A549 (cell line): ENCODE data around the gene NDUFA5. TPM values are rescaled to one million over a fixed set of nuclear protein-coding genes. Genes with fewer than 3 reads are reported as not detected.

Experiments used
- ATAC-seq, 2 experiments: fragments of 200-7000 bp in 1 of 2; fragments of >200 bp in 1 of 2; cut with Nextera tagmentation in 1 of 2; cut with Tn5 transposase in 1 of 2; 3 replicates each; pipeline versions ENCODE4 v1.8.0 to v1.9.1; 2018 to 2020; ENCODE audit warnings: mild to moderate bottlenecking in 1 of 2, moderate library complexity in 1 of 2
- CTCF ChIA-PET: fragments of 300-600 bp; sonication (Branson Sonifier 250); formaldehyde crosslinking; extraction: SDS; loops from one replicate; lab custom pipeline; 2021; ENCODE audit warnings: antibody characterized with exemption, inconsistent platforms; lab: Yijun Ruan, JAX
- POLR2A ChIA-PET: fragments of 350-600 bp; formaldehyde crosslinking; extraction: SDS; loops from one replicate; lab custom pipeline; 2021; ENCODE audit warnings: antibody characterized with exemption, inconsistent platforms; lab: Yijun Ruan, JAX
- DNase-seq, 2 experiments: peaks; one replicate each; pipeline versions ENCODE4 v3.0.0 to v3.0.0-alpha.2; 2011 to 2016; ENCODE audit warnings: low read depth in 1 of 2, low spot score in 1 of 2
- FAIRE-seq: peaks from 2 replicates; lab custom pipeline; 2011; peaks lifted over from hg19 to GRCh38; lab: Jason Lieb, UNC
- H3K27ac ChIP-seq, 2 experiments: fragments of >200 bp; sonication (Bioruptor Twin); formaldehyde crosslinking; 3 replicates each; pipeline ENCODE4 v1.5.1; 2016 to 2017
- H3K4me1 ChIP-seq: fragments of >200 bp; sonication (Bioruptor Twin); formaldehyde crosslinking; 3 replicates; pipeline ENCODE4 v1.6.1; 2016
- H3K4me2 ChIP-seq: fragments of >200 bp; sonication (Bioruptor Twin); formaldehyde crosslinking; 3 replicates; pipeline ENCODE4 v1.6.1; 2016
- H3K4me3 ChIP-seq: fragments of >200 bp; sonication (Bioruptor Twin); formaldehyde crosslinking; 3 replicates; pipeline ENCODE4 v1.5.1; 2016
- H3K9me3 ChIP-seq: fragments of >200 bp; sonication (Bioruptor Twin); formaldehyde crosslinking; 3 replicates; pipeline ENCODE4 v1.6.1; 2016
- BHLHE40 ChIP-seq: IDR thresholded peaks from 2 replicates; pipeline ENCODE4 v1.6.1; 2012; ENCODE audit warnings: low read depth, low read length, inconsistent platforms
- CBX2 ChIP-seq: fragments of 200-600 bp; sonication (generic); IDR thresholded peaks from 2 replicates; pipeline ENCODE4 v1.6.1; 2016; ENCODE audit warnings: low read depth, mild to moderate bottlenecking, borderline replicate concordance
- CHD2 ChIP-seq: fragments of 150-350 bp; IDR thresholded peaks from 2 replicates; pipeline ENCODE4 v1.6.1; 2014; ENCODE audit warnings: low read length; ENCODE audit not compliant: partially characterized antibody
- EHMT2 ChIP-seq: fragments of 200-600 bp; sonication (generic); IDR thresholded peaks from 2 replicates; pipeline ENCODE4 v1.6.1; 2016; ENCODE audit warnings: antibody characterized with exemption, low read depth, mild to moderate bottlenecking, moderate library complexity
- ESRRA ChIP-seq: fragments of 150-350 bp; IDR thresholded peaks from 2 replicates; pipeline ENCODE4 v1.6.1; 2014; ENCODE audit warnings: mild to moderate bottlenecking, low read length, borderline replicate concordance
- FOSB ChIP-seq: fragments of 250-450 bp; sonication (Bioruptor Pico); IDR thresholded peaks from 2 replicates; pipeline ENCODE4 v1.5.0; 2020; ENCODE audit warnings: mild to moderate bottlenecking, moderate library complexity
- FOSL2 ChIP-seq, 2 experiments: fragments of 450-650 bp in 1 of 2; fragments of >200 bp in 1 of 2; sonication (Bioruptor Twin) in 1 of 2; formaldehyde crosslinking; IDR thresholded peaks; 2 replicates each; pipeline versions ENCODE4 v1.5.0 to v1.6.1; 2016 to 2020; ENCODE audit warnings: mild to moderate bottlenecking in 1 of 2, moderate library complexity in 1 of 2
- GATA3 ChIP-seq: IDR thresholded peaks from 2 replicates; pipeline ENCODE4 v1.6.1; 2012; ENCODE audit warnings: borderline replicate concordance
- HDAC2 ChIP-seq: fragments of 200-600 bp; sonication (generic); IDR thresholded peaks from 2 replicates; pipeline ENCODE4 v1.6.1; 2016
- JUNB ChIP-seq: fragments of >200 bp; sonication (Bioruptor Twin); formaldehyde crosslinking; IDR thresholded peaks from 2 replicates; pipeline ENCODE4 v1.6.1; 2016
- KDM5A ChIP-seq: fragments of 200-600 bp; sonication (generic); IDR thresholded peaks from 2 replicates; pipeline ENCODE4 v1.6.1; 2016; ENCODE audit warnings: antibody characterized with exemption, mild to moderate bottlenecking
- NFE2L2 ChIP-seq: fragments of 150-350 bp; conservative IDR thresholded peaks from 2 replicates; pipeline ENCODE4 v1.6.1; 2014; ENCODE audit warnings: low read length
- NPAS2 ChIP-seq: fragments of 250-450 bp; sonication (Bioruptor Pico); IDR thresholded peaks from 2 replicates; pipeline ENCODE4 v1.8.0; 2022; ENCODE audit warnings: mild to moderate bottlenecking, moderate library complexity, borderline replicate concordance
- RAD21 ChIP-seq, 2 experiments: fragments of >200 bp in 1 of 2; sonication (Bioruptor Twin) in 1 of 2; formaldehyde crosslinking in 1 of 2; IDR thresholded peaks in 1 of 2; conservative IDR thresholded peaks in 1 of 2; 2 replicates in 1 of 2; 3 replicates in 1 of 2; pipeline ENCODE4 v1.6.1; 2012 to 2018; ENCODE audit warnings: inconsistent platforms in 1 of 2
- RARB ChIP-seq: fragments of 250-450 bp; sonication (Bioruptor Pico); IDR thresholded peaks from 2 replicates; pipeline ENCODE4 v1.8.0; 2021; ENCODE audit warnings: mild to moderate bottlenecking, moderate library complexity
- RFX5 ChIP-seq: fragments of 450-650 bp; IDR thresholded peaks from 2 replicates; pipeline ENCODE4 v1.7.1; 2014; ENCODE audit warnings: antibody characterized with exemption, mild to moderate bottlenecking, moderate library complexity
- SREBF2 ChIP-seq: fragments of 450-650 bp; IDR thresholded peaks from 2 replicates; pipeline ENCODE4 v1.6.1; 2014; ENCODE audit warnings: mild to moderate bottlenecking, moderate library complexity
- TFCP2L1 ChIP-seq: fragments of 250-450 bp; sonication (Bioruptor Pico); IDR thresholded peaks from 2 replicates; pipeline ENCODE4 v1.5.0; 2021; ENCODE audit warnings: mild to moderate bottlenecking
- TP53 ChIP-seq: fragments of 250-450 bp; sonication (Bioruptor Pico); IDR thresholded peaks from 2 replicates; pipeline ENCODE4 v1.5.0; 2021; ENCODE audit warnings: mild to moderate bottlenecking, moderate library complexity
- ZC3H11A ChIP-seq: fragments of 450-650 bp; IDR thresholded peaks from 2 replicates; pipeline ENCODE4 v1.6.1; 2014; ENCODE audit warnings: antibody characterized with exemption, mild to moderate bottlenecking
- ZFP36 ChIP-seq: fragments of 450-650 bp; IDR thresholded peaks from 2 replicates; pipeline ENCODE4 v1.6.1; 2014; ENCODE audit warnings: borderline replicate concordance; ENCODE audit not compliant: partially characterized antibody
- ZSCAN20 ChIP-seq: fragments of 250-450 bp; sonication (Bioruptor Pico); IDR thresholded peaks from 2 replicates; pipeline ENCODE4 v1.8.0; 2022; ENCODE audit warnings: mild to moderate bottlenecking, moderate library complexity
- WGBS: methylation state at CpG from one replicate; pipeline ENCODE4 v1.1.6; 2017; ENCODE audit errors: missing lambda C conversion rate; 5-methylcytosine and 5-hydroxymethylcytosine counted together
- polyA plus RNA-seq, 4 experiments: library from polyadenylated mRNA; depleted of rRNA in 3 of 4; stranded (reverse); fragments of >200 nt; fragmentation: RNase III in 1 of 4; extraction: RNeasy Plus Mini Kit Qiagen cat#74134 plus additional on column Dnase treatment in 1 of 4; gene quantifications; 2 replicates in 3 of 4; 3 replicates in 1 of 4; pipeline ENCODE4 v1.2.3, GENCODE V29; 2011 to 2017
- TF ChIP-seq, protein P1 (sequence below): IDR thresholded peaks from 2 replicates; pipeline ENCODE4 v1.6.1; 2012
- TF ChIP-seq, protein P2 (sequence below): IDR thresholded peaks from 2 replicates; pipeline ENCODE4 v1.6.1; 2012; ENCODE audit warnings: low read depth, borderline replicate concordance

Gene NDUFA5
- polyA plus RNA-seq, 2 of the 4 experiments (the other 2 are of a cell fraction): 58.8 to 64.8 TPM

DNA sequence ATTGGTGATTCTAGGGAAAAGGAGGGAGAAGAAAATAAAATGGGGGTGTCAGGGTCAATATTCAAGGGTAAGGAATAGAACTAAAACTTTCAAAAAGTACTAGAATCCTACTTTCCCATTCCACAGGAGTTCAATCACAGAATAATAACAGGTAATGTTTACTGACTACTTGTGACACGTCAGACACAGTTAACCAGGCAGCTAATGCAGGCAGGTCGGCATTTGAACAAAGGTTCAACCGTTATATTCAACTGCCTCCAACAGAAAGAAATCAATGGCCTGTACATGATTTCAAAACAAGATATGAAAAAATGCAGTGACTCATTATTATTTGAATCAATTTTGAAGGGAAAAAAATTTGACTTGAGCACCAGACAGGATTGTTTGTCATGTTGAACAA, 47.1 kb upstream of the NDUFA5 start:
- FAIRE-seq: no peak
- WGBS: 27% methylated on average over 3 of the region's 3 CpGs

DNA sequence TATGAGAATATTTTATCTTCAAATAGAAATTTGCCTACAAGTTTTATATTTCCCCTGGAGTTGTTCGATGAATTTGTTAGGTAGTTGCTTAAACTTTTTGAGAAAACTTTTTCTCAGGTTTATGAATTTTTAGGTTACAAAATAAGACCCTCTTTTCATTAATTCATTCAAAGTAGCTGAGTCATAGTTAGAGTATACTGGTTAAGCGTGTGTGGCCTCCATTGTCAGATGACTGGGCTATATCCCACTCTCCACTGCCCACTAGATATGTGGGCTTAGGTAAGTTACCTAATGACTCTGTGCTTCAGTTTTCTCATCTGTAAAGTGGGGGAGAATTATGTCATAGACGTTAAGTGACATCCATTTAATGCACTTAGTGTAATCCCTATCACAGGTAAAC, 45.0 kb upstream of the NDUFA5 start:
- ChIA-PET POLR2A (no interaction called here), CTCF (interaction anchor here (0.5 to 1.7 kb wide), 2 partner anchors 13 to 185 kb away, joined by 3 read pairs; no protein-coding TSS in a partner anchor)
- no peak overlapping the region for H3K4me2 ChIP-seq
- 0 out of 2 replicates have a peak, but pooled peaks have one; percentile 6 for TF ChIP-seq NFE2L2
- no peak for TF ChIP-seq BHLHE40
- TF ChIP-seq RFX5: no peak
- no peak overlapping the region for H3K4me3 ChIP-seq
- H3K27ac ChIP-seq: no peak overlapping the region
- FAIRE-seq (no peak), DNase-seq (no peak), ATAC-seq (no peak)
- 43% methylated on average over 3 of the region's 3 CpGs for WGBS
- H3K9me3 ChIP-seq: no peaks in the 10 kb centered on the region
- no peaks in the 10 kb centered on the region for H3K4me1 ChIP-seq

More for the DNA sequence above, 47.1 kb upstream of the NDUFA5 start:
- no peak for TF ChIP-seq CBX2
- TF ChIP-seq BHLHE40: no peak
- TF ChIP-seq RAD21 (conservative IDR thresholded peaks at IDR 0.05 in 1 of 2, IDR thresholded peaks at IDR 0.05 in 1 of 2): no peak
- TF ChIP-seq ZC3H11A: no peak
- TF ChIP-seq, protein P1, sequence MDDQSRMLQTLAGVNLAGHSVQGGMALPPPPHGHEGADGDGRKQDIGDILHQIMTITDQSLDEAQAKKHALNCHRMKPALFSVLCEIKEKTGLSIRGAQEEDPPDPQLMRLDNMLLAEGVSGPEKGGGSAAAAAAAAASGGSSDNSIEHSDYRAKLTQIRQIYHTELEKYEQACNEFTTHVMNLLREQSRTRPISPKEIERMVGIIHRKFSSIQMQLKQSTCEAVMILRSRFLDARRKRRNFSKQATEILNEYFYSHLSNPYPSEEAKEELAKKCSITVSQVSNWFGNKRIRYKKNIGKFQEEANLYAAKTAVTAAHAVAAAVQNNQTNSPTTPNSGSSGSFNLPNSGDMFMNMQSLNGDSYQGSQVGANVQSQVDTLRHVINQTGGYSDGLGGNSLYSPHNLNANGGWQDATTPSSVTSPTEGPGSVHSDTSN: no peak
- TF ChIP-seq FOSL2 (IDR thresholded peaks at IDR 0.05): no peak
- no peak for TF ChIP-seq FOSL2 (CRISPR knock-in tag; IDR thresholded peaks at IDR 0.05)
- no peak for TF ChIP-seq SREBF2
- no peak for TF ChIP-seq GATA3
- Histone ChIP-seq H3K4me2 (no peak overlapping the region), H3K27ac (no peak overlapping the region), H3K4me3 (no peak overlapping the region), H3K4me1 (no peaks in the 10 kb centered on the region), H3K9me3 (no peaks in the 10 kb centered on the region)
- CTCF ChIA-PET: no interaction called here
- POLR2A ChIA-PET: no interaction called here
- DNase-seq: no peak
- no peak for ATAC-seq

DNA sequence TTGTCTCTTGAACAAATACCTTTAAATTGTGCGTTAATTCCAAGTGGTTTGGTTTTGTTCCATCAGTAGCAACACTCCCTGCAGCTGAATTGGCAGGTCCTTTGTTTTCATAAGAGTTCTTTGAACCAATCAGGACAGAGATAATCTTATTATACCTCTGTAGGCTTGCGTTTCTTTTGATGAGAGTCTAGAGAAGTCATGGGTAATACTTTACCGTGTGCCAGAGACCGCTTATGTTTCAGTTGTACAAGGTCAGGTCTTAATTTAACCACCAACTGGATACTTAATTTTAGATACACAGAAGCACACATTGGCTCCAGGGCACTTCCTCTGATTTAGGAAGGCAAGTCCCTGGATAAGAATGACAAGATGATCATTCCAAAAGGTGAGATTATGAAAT, 43.9 kb upstream of the NDUFA5 start, which contains the start of gene ASB15:
Gene ASB15, plus strand, starts transcription at position 292 of the 400 bp plus-strand sequence. CDS start 12,682 bp downstream, outside the sequence.
- Histone ChIP-seq H3K27ac (no peak within 1 kb of the TSS), H3K4me3 (no peak within 1 kb of the TSS), H3K9me3 (no peaks in the 10 kb centered on the region), H3K4me1 (no peaks in the 10 kb centered on the region), H3K4me2 (no peak within 1 kb of the TSS)
- FAIRE-seq (no peak), DNase-seq (no peak), ATAC-seq (no peak)
- ChIA-PET POLR2A (no interaction called here), CTCF (interaction anchor here (1.2 to 1.7 kb wide), 2 partner anchors 14 to 264 kb away, joined by 3 read pairs; no protein-coding TSS in a partner anchor)
- TF ChIP-seq GATA3 (no peak), RARB (CRISPR knock-in tag) (no peak), ZC3H11A (no peak), TP53 (no peak), ZSCAN20 (no peak), ZFP36 (no peak), CHD2 (no peak), KDM5A (no peak), NPAS2 (no peak), HDAC2 (no peak), SREBF2 (no peak), ESRRA (no peak), JUNB (no peak), FOSB (CRISPR knock-in tag) (no peak), FOSL2 (IDR thresholded peaks at IDR 0.05) (no peak), FOSL2 (CRISPR knock-in tag; IDR thresholded peaks at IDR 0.05) (no peak), EHMT2 (no peak)
- 72% methylated on average over 4 of the region's 4 CpGs for WGBS

DNA sequence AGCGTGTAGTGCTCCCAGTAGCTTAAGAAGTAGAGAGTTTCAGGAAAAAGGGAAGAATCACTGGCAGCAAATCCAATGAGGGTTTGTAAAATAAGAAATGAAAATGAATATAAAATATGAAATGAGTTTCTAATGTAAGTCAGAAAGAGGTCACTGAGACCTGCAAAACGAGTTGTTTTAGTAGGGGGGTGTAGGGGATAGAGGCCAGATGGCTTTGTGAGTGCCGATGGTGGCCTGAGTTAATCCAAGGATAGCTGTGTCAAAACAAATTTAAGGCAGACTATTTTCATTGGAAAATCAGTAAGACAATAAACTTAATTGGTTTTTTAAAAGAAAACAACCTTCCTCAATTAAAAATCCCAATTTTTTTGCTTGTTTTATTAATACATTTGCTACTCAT, 43.3 kb upstream of the NDUFA5 start:
- no peak overlapping the region for H3K4me3 ChIP-seq
- DNase-seq: no peak
- H3K9me3 ChIP-seq: no peaks in the 10 kb centered on the region
- CTCF ChIA-PET: interaction anchor here (1.2 to 1.7 kb wide), 2 partner anchors 14 to 264 kb away, joined by 3 read pairs; no protein-coding TSS in a partner anchor
- POLR2A ChIA-PET: no interaction called here
- ATAC-seq: no peak
- WGBS: 57% methylated on average over 3 of the region's 3 CpGs
- no peak for FAIRE-seq
- no peak overlapping the region for H3K4me2 ChIP-seq
- H3K27ac ChIP-seq: no peak overlapping the region
- TF ChIP-seq, protein P2, sequence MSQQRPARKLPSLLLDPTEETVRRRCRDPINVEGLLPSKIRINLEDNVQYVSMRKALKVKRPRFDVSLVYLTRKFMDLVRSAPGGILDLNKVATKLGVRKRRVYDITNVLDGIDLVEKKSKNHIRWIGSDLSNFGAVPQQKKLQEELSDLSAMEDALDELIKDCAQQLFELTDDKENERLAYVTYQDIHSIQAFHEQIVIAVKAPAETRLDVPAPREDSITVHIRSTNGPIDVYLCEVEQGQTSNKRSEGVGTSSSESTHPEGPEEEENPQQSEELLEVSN: no peak
- TF ChIP-seq JUNB: no peak
- no peak for TF ChIP-seq TFCP2L1 (CRISPR knock-in tag)
- H3K4me1 ChIP-seq: no peaks in the 10 kb centered on the region
